ENCODE measurements around the gene MED14.
"Not testable (repeated sequence)": the region's sequence is repeated elsewhere in the genome, so short reads cannot be mapped to it uniquely, and the experiment has no call there.

MED14 gene

DNA sequence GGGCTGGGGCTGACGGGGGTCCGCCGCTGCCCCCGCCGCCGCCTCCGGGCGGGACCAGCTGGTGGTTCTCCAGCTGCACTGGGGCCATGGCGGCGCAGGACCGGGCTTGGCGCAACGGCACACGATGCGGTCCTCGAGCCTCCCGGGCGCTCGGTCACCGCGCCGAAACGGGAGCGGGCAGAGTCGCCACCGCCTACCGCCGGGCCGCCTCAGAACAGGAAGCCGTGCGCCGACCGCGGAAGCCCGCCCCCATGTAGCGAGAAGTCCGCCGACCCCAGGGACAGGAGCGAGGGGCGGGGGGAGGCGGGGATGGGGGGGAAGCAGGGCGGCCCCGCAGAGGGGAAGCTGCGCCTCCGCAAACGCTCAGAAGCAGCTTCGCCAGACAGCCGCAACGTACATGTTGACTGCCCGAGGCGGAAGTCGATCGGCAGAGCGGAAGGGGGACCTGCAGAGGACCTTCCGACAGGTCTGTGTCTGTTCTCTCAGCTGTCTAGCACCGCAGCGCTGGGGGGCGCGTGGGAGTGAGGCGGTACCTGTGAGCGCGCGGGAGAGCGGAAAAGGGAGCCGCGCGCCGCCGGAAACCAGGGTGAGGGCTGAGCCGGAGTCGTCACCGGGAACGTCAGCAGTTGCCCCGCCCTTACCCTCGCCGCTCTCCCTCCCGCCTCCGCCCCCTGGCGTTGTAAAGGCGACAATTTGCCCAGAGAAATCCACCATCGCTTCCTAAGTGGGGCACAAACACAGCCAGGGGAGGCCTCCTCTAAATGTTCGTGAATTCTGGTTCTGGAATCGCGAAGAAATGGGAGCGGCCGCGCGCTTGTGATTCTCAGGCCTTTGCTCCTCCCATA, at the start of gene MED14:
MED14 (minus strand) TSS at position 218 of the 845 bp plus-strand sequence; CDS start at position 88, 130 bp downstream.
- peak; percentile 92 for DNase-seq

DNA sequence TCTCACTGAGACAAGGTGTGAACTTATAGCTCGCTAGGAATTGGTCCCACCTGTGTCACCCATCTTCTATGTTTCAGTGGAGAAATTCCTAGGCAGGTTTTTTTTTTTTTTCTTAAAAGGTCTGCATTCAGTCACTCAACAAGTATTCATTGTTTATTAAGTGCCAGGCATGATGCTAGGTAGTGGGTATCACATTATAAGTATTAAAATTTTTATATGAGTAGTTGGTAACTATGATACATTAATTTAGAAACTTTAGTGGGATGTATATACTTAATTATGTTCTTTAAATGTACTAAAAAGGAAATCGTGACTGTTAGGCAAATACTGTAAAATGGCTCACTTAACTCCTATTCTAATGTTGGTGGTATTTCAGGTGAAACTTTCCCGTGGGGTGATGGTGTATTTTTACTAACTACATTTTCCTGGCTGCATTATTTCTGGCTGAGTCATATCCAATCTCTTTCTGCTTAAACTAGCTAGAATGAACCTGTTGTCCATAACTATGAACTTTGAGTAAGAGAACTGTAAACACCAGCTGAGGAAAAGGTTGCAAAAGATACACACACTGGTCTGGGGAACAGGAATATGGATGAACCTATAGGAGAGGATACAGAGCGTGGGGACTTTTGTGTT, 49.3 kb upstream of the MED14 start:
- DNase-seq: no peak

DNA sequence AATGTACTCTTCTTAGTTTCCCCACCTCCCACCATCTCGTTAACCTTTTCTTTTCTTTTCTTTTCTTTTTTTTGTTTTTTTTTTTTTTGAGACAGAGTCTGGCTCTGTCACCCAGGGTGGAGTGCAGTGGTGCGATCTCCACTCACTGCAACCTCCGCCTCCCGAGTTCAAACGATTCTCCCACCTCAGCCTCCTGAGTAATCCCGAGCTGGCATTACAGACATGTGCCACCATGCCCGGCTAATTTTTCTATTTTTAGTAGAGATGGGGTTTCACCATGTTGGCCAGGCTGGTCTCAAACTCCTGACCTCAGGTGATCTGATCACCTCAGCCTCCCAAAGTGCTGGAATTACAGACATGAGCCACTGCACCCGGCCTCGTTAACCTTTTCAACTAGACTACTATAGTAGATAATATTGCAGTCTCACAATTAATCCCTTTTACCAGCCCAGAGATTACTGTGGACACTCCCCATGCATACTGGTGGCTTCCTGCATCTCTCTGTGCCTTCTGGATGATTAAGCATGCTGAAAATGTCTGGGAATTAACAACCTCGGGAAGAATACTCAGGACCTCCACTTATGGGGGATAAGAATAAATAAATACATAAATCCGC, 47.4 kb upstream of the MED14 start:
- not testable (repeated sequence) for DNase-seq

DNA sequence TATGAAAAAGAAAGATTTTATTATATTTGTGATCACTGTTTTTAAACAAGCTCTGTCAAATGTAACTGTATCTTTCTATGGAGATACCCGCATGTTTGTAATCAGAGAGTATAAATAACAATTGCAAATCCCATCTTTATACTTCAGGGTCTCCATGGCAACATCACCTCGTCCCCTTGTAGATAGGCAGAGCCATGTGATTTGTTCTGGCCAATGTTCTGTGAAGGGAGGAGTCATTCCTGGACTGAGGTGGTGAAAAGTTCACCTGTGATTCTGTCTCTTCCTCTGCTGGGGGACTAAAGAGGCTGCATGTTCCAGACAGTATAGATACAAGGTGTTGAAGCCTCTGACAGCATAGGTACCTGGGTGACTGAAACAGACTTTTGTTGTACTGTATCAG, 45.6 kb upstream of the MED14 start:
- DNase-seq: no peak

DNA sequence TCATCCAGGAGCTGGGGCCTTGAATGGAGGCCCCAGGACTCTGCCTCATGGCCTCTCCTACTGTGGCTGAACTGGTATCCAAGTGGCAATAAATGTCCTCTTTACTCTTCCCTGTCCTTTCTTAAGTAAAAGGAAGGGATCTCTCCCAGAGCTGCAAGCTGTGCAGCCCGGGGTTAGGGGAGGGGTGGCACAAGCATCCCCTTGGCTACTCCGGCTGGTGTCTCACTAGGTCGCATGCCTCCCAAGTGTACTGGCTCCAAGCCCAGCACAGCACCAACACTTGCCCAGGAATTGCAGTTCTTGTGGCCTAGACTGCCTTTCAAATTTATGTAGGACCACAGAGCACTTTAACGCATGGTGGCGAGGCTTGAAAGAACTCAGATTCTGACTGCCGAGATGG, 44.7 kb upstream of the MED14 start:
- DNase-seq: no peak

DNA sequence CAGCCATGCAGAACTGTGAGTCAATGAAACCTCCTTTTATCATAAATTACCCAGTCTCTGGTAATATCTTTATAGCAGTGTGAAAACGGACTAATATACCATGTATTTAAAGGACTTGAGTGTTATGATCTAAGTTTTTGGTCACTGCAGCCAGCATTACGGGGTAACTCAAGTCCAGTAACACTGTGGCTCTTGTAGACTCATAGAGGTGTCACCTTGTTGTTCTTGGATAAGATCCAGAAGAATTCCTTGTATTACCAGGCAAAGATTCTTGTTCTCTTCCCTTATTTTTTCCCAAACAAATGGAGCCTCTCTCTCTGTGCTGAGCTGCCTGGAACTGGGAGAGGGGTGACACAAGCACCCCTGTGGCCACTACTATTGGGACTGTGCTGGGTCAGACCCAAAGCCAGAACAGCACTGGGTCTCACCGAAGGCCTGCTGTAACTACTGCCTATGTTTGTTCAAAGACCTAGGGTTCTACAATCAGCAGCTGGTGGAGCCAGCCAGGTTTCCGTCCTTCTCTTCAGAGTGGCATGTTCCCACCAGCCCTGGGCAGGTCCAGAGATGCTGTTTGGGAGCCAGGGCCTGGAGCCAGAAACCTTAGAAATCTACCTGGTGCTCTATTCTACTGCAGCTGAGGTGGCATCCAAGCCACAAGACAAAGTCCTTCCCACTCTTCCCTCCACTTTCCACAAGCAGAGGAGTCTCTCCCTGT, 43.7 kb upstream of the MED14 start:
- DNase-seq: no peak

GRCh38 chrX:40773809-40774208, 38.5 kb upstream of the MED14 start:
- DNase-seq: no peak

DNA sequence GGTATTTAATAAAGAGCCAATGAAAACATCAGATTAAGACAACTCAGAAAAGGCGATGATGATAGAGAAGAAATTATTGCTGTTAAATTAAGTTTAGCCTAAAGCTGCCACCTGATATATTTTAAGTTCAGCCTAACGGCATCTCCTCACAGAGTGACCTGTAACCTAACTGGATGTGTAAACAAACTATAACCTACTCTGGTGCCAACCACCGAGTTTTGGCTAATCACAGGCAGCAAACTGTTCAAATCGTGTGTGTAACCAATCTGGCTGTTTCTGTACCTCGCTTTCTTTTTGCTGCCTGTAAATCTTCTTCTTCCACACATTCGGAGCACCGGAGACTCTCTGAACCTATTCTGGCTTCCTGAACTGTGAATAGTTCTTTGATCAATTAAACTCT, 37.8 kb upstream of the MED14 start:
- DNase-seq: no peak

DNA sequence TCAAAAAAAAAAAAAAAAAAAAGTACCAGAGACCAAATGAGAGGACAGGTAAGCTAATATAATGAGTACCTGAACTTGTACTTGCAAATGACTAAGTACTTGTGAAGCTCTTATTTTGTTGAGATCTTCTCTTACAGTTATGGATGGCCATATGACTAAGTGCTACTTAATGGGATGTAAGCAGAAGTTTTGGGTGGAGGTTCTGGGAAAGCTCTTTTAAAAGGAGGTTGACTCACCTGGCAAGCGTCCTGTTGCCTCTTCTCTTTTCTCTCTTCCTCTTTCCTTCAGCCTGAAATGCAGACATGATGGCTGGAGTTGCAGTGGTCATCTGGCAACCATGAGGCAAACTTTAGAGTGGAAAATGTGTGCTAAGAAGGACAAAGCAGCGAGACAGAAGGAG, 36.9 kb upstream of the MED14 start:
- no peak for DNase-seq

DNA sequence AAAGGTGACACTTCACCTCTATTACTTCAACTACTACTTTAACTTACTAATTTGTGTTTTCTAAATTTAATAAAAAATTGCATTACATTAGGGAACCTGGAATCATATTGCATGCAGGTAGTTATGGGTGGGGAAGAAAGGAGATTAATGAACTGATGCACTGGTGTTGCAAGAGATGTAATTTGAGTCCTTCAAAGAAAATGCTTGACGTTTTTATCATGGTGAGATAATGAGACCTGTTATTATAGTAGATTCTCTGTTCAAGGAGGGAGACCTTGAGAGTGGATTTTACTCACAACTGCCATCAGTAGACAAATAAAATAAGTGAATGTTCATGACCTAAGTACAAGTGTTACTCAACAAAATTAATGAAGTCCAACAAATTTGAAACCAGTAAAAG, 26.4 kb upstream of the MED14 start:
- DNase-seq: no peak

GRCh38 chrX:40759374-40759773, 24.0 kb upstream of the MED14 start:
- DNase-seq: no peak

GRCh38 chrX:40757058-40757457, 21.7 kb upstream of the MED14 start:
- DNase-seq: no peak

- DNase-seq: no peak
Measured at GRCh38 chrX:40755291-40756249, 20.2 kb upstream of the MED14 start.

- DNase-seq: no peak
Measured at GRCh38 chrX:40749681-40750494, 14.5 kb upstream of the MED14 start.

DNA sequence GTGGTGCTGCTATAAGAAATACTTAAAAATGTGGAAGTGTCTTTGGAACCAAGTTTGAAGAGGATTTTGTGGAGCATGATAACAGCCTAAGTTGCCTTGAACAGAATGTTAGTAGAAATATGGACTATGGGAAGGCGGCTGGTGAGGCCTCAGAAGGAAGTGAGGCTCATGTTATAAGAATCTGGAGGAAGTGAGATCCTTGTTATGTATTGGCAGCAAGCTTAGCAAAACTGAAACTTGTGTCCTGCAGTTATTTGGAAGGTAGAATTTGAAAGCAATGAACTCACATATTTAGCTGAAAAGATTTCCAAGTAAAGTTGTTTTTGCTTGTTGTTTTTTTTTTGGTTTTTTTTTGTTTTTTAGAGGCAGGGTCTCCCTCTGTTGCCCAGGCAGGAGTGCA, 13.6 kb upstream of the MED14 start:
- no peak for DNase-seq

DNA sequence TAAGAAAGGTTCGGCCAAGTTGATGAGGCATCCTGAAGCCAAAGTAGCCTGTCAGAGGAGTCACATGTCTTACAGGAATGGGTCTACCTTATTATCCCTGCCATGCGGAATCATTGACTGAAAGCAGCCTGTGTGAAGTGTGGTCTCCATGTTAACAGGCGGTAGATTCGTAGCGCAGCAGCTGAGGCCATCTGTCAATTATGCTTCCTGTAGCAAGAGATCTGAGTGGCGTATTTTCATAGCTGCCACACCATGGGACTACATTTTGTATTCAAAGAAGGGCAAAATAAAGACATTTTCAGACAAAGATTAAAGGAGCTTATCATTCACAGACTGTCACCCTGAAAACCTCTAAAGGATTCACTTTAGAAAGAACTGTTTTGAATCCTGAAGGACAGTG, 11.2 kb upstream of the MED14 start:
- DNase-seq: no peak

DNA sequence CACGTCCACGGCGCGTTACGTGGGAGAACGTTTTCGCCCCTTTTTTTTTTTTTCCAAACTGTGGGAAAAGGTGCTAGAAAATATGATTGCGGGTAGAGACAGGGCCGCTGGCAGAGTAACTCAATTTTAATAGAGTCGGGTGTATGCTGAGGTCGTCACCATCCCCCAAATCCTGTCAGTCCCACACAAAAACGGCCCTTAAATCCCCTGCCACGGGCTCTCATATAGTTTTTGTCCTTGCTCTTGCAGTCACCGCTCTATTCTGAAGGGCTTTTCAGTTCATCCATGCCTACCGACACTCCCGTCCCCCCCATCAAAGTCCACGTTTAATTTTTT, 796 bp upstream of the MED14 start:
- DNase-seq: no peak

- DNase-seq: no peak
Measured at GRCh38 chrX:40734971-40735324, 394 bp downstream of the MED14 start.

DNA sequence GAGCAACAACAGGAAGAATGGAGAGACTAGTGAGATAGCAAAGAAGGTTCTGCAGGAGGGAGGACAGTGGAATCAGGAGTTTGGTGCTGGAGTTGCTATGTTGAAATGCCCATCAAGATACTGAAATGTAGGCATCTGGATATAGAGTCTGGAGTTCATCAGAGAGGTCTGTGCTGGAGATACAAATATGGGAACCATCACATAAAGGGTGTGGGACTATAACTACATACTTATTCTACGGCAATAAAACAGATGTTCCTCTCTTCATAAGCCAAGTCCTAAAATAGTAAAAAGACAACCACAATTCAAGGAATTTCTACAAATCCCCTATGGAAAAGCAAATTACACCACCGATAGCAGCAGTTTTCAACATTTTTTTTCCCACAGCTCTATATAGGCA, 1.6 kb downstream of the MED14 start:
- DNase-seq: no peak

GRCh38 chrX:40732499-40732898, 2.8 kb downstream of the MED14 start:
- DNase-seq: not testable (repeated sequence)

All from CD4-positive, alpha-beta T cell treated with Interleukin-12 subunit alpha and Interleukin-12 subunit beta, for 1 hour (primary cell).